Esophagus (tissue), 2 donors: ENCODE measurements around the gene RHOXF2B. TPM values are rescaled to one million over a fixed set of nuclear protein-coding genes. Genes with fewer than 3 reads are reported as not detected.

Experiments
- H3K27ac ChIP-seq, 2 donors: one replicate each; pipeline ENCODE4 v1.5.1; 2013; ENCODE audit warnings: low read depth in 2 of 2, mild to moderate bottlenecking in 2 of 2, inconsistent platforms in 1 of 2, low read length in 1 of 2, moderate library complexity in 1 of 2
- H3K27me3 ChIP-seq, 2 donors: one replicate each; pipeline ENCODE4 v1.6.1; 2013; ENCODE audit warnings: low read length in 2 of 2, control low read depth in 1 of 2, mild to moderate bottlenecking in 1 of 2; ENCODE audit not compliant: insufficient read depth in 2 of 2, control insufficient read depth in 1 of 2
- H3K36me3 ChIP-seq, 2 donors: one replicate each; pipeline ENCODE4 v1.6.1; 2013; ENCODE audit warnings: low read length in 1 of 2; ENCODE audit not compliant: control insufficient read depth in 2 of 2, insufficient read depth in 2 of 2
- H3K4me1 ChIP-seq, 2 donors: one replicate each; pipeline ENCODE4 v1.6.1; 2013; ENCODE audit warnings: low read length in 1 of 2; ENCODE audit not compliant: control insufficient read depth in 2 of 2, insufficient read depth in 2 of 2
- H3K4me3 ChIP-seq, 2 donors: one replicate each; pipeline ENCODE4 v1.5.1; 2013; ENCODE audit warnings: low read length in 2 of 2, mild to moderate bottlenecking in 2 of 2, low read depth in 1 of 2, moderate library complexity in 1 of 2
- H3K9me3 ChIP-seq, 2 donors: one replicate each; pipeline ENCODE4 v1.6.1; 2013; ENCODE audit warnings: mild to moderate bottlenecking in 2 of 2, low read depth in 1 of 2, low read length in 1 of 2, moderate library complexity in 1 of 2; ENCODE audit not compliant: control insufficient read depth in 2 of 2, insufficient read depth in 1 of 2
- WGBS, 2 donors: extraction: QIAGEN DNeasy Blood & Tissue Kit; methylation state at CpG; one replicate each; pipeline ENCODE4 v1.1.7; 2013; 5-methylcytosine and 5-hydroxymethylcytosine counted together
- polyA plus RNA-seq, 2 donors: library from polyadenylated mRNA; stranded (reverse); fragments of 200-250 nt; gene quantifications; one replicate each; pipeline ENCODE4 v1.2.3, GENCODE V29; 2013
- donor health status: healthy with polysubstance abuse.
- donor health status: Bipolar disorder and iron deficiency.

Gene RHOXF2B
- polyA plus RNA-seq, 2 donors, result not detected

DNA sequence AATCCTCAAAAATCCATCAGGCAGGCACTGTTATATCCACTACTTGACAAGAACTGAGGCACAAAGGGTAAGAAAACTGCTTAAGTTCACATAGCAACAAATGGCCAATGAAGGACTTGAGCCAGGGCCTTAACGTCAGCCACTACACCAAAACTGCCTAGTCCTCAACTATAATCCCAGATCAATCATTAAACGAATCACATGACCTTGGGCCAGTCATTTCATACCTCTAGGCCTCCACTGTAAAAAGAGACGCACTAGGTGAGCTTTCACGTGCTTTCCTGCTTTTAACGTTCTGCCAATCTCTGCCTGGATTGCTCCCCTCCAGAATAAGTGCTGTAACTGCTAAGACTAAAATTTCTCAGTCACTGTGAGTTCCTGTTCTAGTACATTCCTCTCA lies 54.7 kb downstream of the RHOXF2B start:
- Histone ChIP-seq H3K27ac (no peak overlapping the region), H3K27me3 (no peaks in the 10 kb centered on the region), H3K4me3 (no peak overlapping the region), H3K9me3 (no peaks in the 10 kb centered on the region), H3K36me3 (no peaks in the 10 kb centered on the region), H3K4me1 (no peaks in the 10 kb centered on the region)
- WGBS, 2 donors, result 43 to 78% methylated on average over 5 of the region's 5 CpGs

Other genes with a start within 250 kb of the RHOXF2B start
- 10 to 100 TPM in 1 of 2 donors, 1 to 10 TPM in 1; 7.9 to 20.6 TPM for gene UPF3B, start 224.7 kb downstream of the RHOXF2B start, polyA plus RNA-seq
- gene RNF113A, start 206.0 kb downstream of the RHOXF2B start, polyA plus RNA-seq, result 10 to 100 TPM; 13.4 to 13.9 TPM
- gene NDUFA1, start 205.9 kb downstream of the RHOXF2B start, polyA plus RNA-seq, result 100 to 1,000 TPM; 146 to 229 TPM
- not detected for gene AKAP14, start 181.8 kb downstream of the RHOXF2B start, polyA plus RNA-seq
- 1 to 10 TPM; 2.9 to 4.4 TPM for gene NKAP, start 133.9 kb downstream of the RHOXF2B start, polyA plus RNA-seq
- gene RHOXF1, start 38.2 kb upstream of the RHOXF2B start, polyA plus RNA-seq, result under 1 TPM; 0.24 to 0.53 TPM
- not detected for gene RHOXF2, start 80.9 kb upstream of the RHOXF2B start, polyA plus RNA-seq
- 1 to 10 TPM; 3.1 to 4.8 TPM for gene ZBTB33, start 173.1 kb upstream of the RHOXF2B start, polyA plus RNA-seq
- under 1 TPM; 0.10 to 0.59 TPM for gene TMEM255A, start 233.8 kb upstream of the RHOXF2B start, polyA plus RNA-seq